NCI-H1105 treated with DMSO at 0.1 percent for 48 hours (cell line): ENCODE results near the gene SDHC.
A peak's percentile ranks its signal among the peaks of the same experiment; 100 is the strongest.
"Not testable (repeated sequence)": the region's sequence is repeated elsewhere in the genome, so short reads cannot be mapped to it uniquely, and the experiment has no call there.

Experiments
- DNase-seq: peaks from one replicate; lab custom pipeline; 2025; lab: John Stamatoyannopoulos, UW

The SDHC gene

GRCh38 chr1:161311595-161312181 lies 2.5 kb upstream of the SDHC start:
- no peak for DNase-seq

GRCh38 chr1:161313554-161314200 lies 504 bp upstream of the SDHC start:
- DNase-seq, result no peak

GRCh38 chr1:161315841-161316674 lies 1.9 kb downstream of the SDHC start:
- not testable (repeated sequence) for DNase-seq

GRCh38 chr1:161324020-161324419 lies 9.8 kb downstream of the SDHC start:
- DNase-seq, result no peak

- DNase-seq, result no peak
Measured at GRCh38 chr1:161330346-161330745, 16.2 kb downstream of the SDHC start.

GRCh38 chr1:161333166-161333565 lies 19.0 kb downstream of the SDHC start:
- DNase-seq, result no peak

GRCh38 chr1:161335796-161336195 lies 21.6 kb downstream of the SDHC start:
- DNase-seq, result no peak

GRCh38 chr1:161342177-161342576 lies 28.0 kb downstream of the SDHC start:
- no peak for DNase-seq

- DNase-seq, result no peak
Measured at GRCh38 chr1:161342821-161343220, 28.6 kb downstream of the SDHC start.

GRCh38 chr1:161350671-161351070 lies 36.5 kb downstream of the SDHC start:
- no peak for DNase-seq

- no peak for DNase-seq
Measured at GRCh38 chr1:161351482-161351881, 37.3 kb downstream of the SDHC start.

GRCh38 chr1:161357073-161357472 lies 42.9 kb downstream of the SDHC start:
- no peak for DNase-seq

GRCh38 chr1:161359291-161359690 lies 45.1 kb downstream of the SDHC start:
- no peak for DNase-seq

- no peak for DNase-seq
Measured at GRCh38 chr1:161364332-161364731, 50.2 kb downstream of the SDHC start.

GRCh38 chr1:161365207-161365606 lies 51.0 kb downstream of the SDHC start:
- no peak for DNase-seq

- DNase-seq, result peak; percentile 86
Measured at GRCh38 chr1:161367684-161368400, 53.7 kb downstream of the SDHC start, which contains the start of gene CFAP126. Gene CFAP126, minus strand, starts transcription at chr1:161367876. Its CDS starts 8 bp downstream, at chr1:161367868.

- DNase-seq, result no peak
Measured at GRCh38 chr1:161373442-161373841, 59.3 kb downstream of the SDHC start.

- DNase-seq, result no peak
Measured at GRCh38 chr1:161374373-161374772, 60.2 kb downstream of the SDHC start.

- DNase-seq, result no peak
Measured at GRCh38 chr1:161378014-161378413, 63.8 kb downstream of the SDHC start.

GRCh38 chr1:161379071-161379470 lies 64.9 kb downstream of the SDHC start:
- no peak for DNase-seq

- DNase-seq, result no peak
Measured at GRCh38 chr1:161381707-161382106, 67.5 kb downstream of the SDHC start.
